B cell (primary cell): ENCODE measurements around the gene PHACTR1. TPM values are rescaled to one million over a fixed set of nuclear protein-coding genes. Genes with fewer than 3 reads are reported as not detected.

Experiments
- ATAC-seq: fragments of 200-7000 bp; cut with Tn5 transposase; one replicate; pipeline ENCODE4 v1.10.0; 2021; ENCODE audit warnings: low read depth, mild to moderate bottlenecking, moderate number of reproducible peaks, moderate library complexity
- CTCF ChIA-PET: fragments of 350-600 bp; sonication (Branson Sonifier 250); formaldehyde crosslinking; loops from one replicate; lab custom pipeline; 2021; ENCODE audit warnings: antibody characterized with exemption, inconsistent platforms; lab: Charles Lee
- POLR2A ChIA-PET: fragments of 350-600 bp; sonication (Branson Sonifier 250); formaldehyde crosslinking; loops from one replicate; lab custom pipeline; 2021; ENCODE audit warnings: antibody characterized with exemption; lab: Charles Lee
- DNase-seq: peaks from one replicate; pipeline ENCODE4 v3.0.0; 2013
- H2AFZ ChIP-seq: 2 replicates; pipeline ENCODE4 v1.6.1; 2012; ENCODE audit warnings: mild to moderate bottlenecking, low read depth, low read length; ENCODE audit not compliant: insufficient read depth, poor library complexity, severe bottlenecking
- H3K27ac ChIP-seq, 2 donors: 1 replicate in 1 of 2; 2 replicates in 1 of 2; pipeline ENCODE4 v1.5.1; 2012 to 2013; ENCODE audit warnings: low read length in 2 of 2, mild to moderate bottlenecking in 2 of 2, moderate library complexity in 1 of 2
- H3K27me3 ChIP-seq, 4 experiments: fragments of 200-600 bp in 1 of 4; sonication (generic) in 1 of 4; replicated peaks in 1 of 4; 1 replicate in 2 of 4; 2 replicates in 2 of 4; pipeline versions ENCODE4 v1.6.1 to v1.7.0; 2013 to 2016; ENCODE audit warnings: low read length in 3 of 4, mild to moderate bottlenecking in 2 of 4, mixed read lengths in 1 of 4, moderate library complexity in 1 of 4; ENCODE audit not compliant: insufficient read depth in 4 of 4, control insufficient read depth in 3 of 4; ENCODE audit errors: control extremely low read depth in 1 of 4
- H3K36me3 ChIP-seq, 2 experiments: replicated peaks in 1 of 2; 1 replicate in 1 of 2; 2 replicates in 1 of 2; pipeline versions ENCODE4 v1.6.1 to v1.7.1; 2013; ENCODE audit warnings: low read length in 1 of 2; ENCODE audit not compliant: insufficient read depth in 2 of 2, control insufficient read depth in 1 of 2; ENCODE audit errors: control extremely low read depth in 1 of 2, extremely low read depth in 1 of 2
- H3K4me1 ChIP-seq, 2 donors: fragments of 200-600 bp in 1 of 2; sonication (generic) in 1 of 2; 1 replicate in 1 of 2; 2 replicates in 1 of 2; pipeline versions ENCODE4 v1.5.1 to v1.6.1; 2013 to 2017; ENCODE audit warnings: low read length in 2 of 2; ENCODE audit not compliant: control insufficient read depth in 2 of 2, insufficient read depth in 2 of 2
- H3K4me2 ChIP-seq: replicated peaks from 2 replicates; pipeline ENCODE3; 2012; ENCODE audit warnings: mild to moderate bottlenecking, low read depth, low read length; ENCODE audit not compliant: poor library complexity, severe bottlenecking
- H3K4me3 ChIP-seq, 5 experiments: fragments of 200-600 bp in 1 of 5; sonication (generic) in 1 of 5; 1 replicate in 3 of 5; 2 replicates in 2 of 5; pipeline versions ENCODE4 v1.5.1 to v1.7.0; 2011 to 2016; ENCODE audit warnings: low read length in 4 of 5, mild to moderate bottlenecking in 4 of 5, low read depth in 2 of 5, control low read depth in 1 of 5, moderate library complexity in 1 of 5; ENCODE audit not compliant: insufficient read depth in 1 of 5; ENCODE audit errors: control extremely low read depth in 1 of 5, extremely low read depth in 1 of 5
- H3K79me2 ChIP-seq: fragments of 200-600 bp; sonication (generic); one replicate; pipeline ENCODE4 v1.6.0; 2016; ENCODE audit warnings: low read length; ENCODE audit not compliant: control insufficient read depth, insufficient read depth
- H3K9ac ChIP-seq: fragments of 200-600 bp; sonication (generic); 2 replicates; pipeline ENCODE4 v1.6.1; 2017; ENCODE audit warnings: mild to moderate bottlenecking, low read length, moderate library complexity
- H3K9me3 ChIP-seq, 3 donors: one replicate each; pipeline versions ENCODE4 v1.6.1 to v1.7.1; 2013; ENCODE audit warnings: low read length in 2 of 3; ENCODE audit not compliant: control insufficient read depth in 2 of 3, insufficient read depth in 1 of 3; ENCODE audit errors: control extremely low read depth in 1 of 3
- H4K20me1 ChIP-seq: 2 replicates; pipeline ENCODE4 v1.6.0; 2012; ENCODE audit warnings: mild to moderate bottlenecking, low read length; ENCODE audit not compliant: insufficient read depth, control insufficient read depth, poor library complexity, severe bottlenecking
- H3K27ac Mint-ChIP-seq: one replicate; pipeline ENCODE4 v1.8.0; 2021; ENCODE audit warnings: mixed read lengths
- H3K27me3 Mint-ChIP-seq: one replicate; pipeline ENCODE4 v1.8.0; 2021; ENCODE audit warnings: mixed read lengths
- H3K4me1 Mint-ChIP-seq: one replicate; pipeline ENCODE4 v1.8.0; 2021; ENCODE audit warnings: mixed read lengths
- H3K4me3 Mint-ChIP-seq: one replicate; pipeline ENCODE4 v1.8.0; 2021; ENCODE audit warnings: mixed read lengths
- H3K9me3 Mint-ChIP-seq: one replicate; pipeline ENCODE4 v1.8.0; 2022; ENCODE audit warnings: mixed read lengths; ENCODE audit not compliant: insufficient read depth
- EZH2 ChIP-seq: IDR thresholded peaks from 2 replicates; pipeline ENCODE4 v1.6.1; 2012; ENCODE audit warnings: borderline replicate concordance, low read depth, mild to moderate bottlenecking, moderate library complexity, low read length; ENCODE audit not compliant: insufficient read depth, poor library complexity, severe bottlenecking
- WGBS: methylation state at CpG from one replicate; pipeline ENCODE4 v1.1.5; 2013; ENCODE audit warnings: missing lambda C conversion rate; ENCODE audit not compliant: insufficient coverage; 5-methylcytosine and 5-hydroxymethylcytosine counted together
- intact Hi-C: fragments of 100-400 bp; cut with micrococcal nuclease; formaldehyde crosslinking; loops from one replicate; pipeline ENCODE4 v1.10.0; 2022
- polyA plus RNA-seq: library from polyadenylated mRNA; depleted of rRNA; stranded (reverse); fragments of >200 nt; gene quantifications from 2 replicates; pipeline ENCODE4 v1.2.3, GENCODE V29; 2012
- total RNA-seq, 2 donors: library from RNA; stranded (reverse); fragments of 120-200 nt in 1 of 2; gene quantifications; 1 replicate in 1 of 2; 2 replicates in 1 of 2; pipeline versions ENCODE4 v1.2.3 to v1.2.4, GENCODE V29; 2013 to 2022
- TF ChIP-seq, protein P1 (sequence below): fragments of 200-600 bp; IDR thresholded peaks from one replicate; pipeline ENCODE4 v1.8.0; 2022; ENCODE audit warnings: antibody characterized with exemption, mild to moderate bottlenecking

Gene PHACTR1
- total and polyA plus RNA-seq, 2 donors (not counting 1 experiment from before 2014, with no cell fraction given), result 30.2 to 129 TPM

DNA sequence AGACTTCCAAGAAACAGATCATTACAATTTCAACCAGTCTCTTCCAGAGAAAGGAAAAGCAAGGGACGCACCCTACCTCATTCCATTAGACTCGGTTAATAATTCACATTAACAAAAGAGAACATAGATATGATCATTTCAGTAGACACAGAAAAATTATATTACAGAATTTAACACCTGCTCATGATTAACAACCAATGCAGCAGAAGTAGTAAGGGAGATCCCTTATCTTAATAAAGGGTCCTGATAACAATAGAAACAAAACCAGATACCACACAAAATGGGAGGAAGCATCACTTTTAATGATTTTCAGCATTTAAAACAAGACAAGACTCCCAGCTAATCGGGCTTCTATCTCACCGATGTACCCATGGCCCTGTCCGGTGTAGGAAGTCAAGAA is 396.8 kb downstream of the PHACTR1 start:
- H3K27me3 ChIP-seq, result peaks cover 0 to 7% (median 0%) of the 10 kb centered on the region in 4 experiments
- H3K4me2 ChIP-seq, result no peak overlapping the region
- H3K79me2 ChIP-seq, result no peaks in the 10 kb centered on the region
- H3K9me3 Mint-ChIP-seq, result peaks cover 3% of the 10 kb centered on the region
- ChIA-PET CTCF (no interaction called here), POLR2A (no interaction called here)
- intact Hi-C loops, result no loop called here
- TF ChIP-seq, protein P1, sequence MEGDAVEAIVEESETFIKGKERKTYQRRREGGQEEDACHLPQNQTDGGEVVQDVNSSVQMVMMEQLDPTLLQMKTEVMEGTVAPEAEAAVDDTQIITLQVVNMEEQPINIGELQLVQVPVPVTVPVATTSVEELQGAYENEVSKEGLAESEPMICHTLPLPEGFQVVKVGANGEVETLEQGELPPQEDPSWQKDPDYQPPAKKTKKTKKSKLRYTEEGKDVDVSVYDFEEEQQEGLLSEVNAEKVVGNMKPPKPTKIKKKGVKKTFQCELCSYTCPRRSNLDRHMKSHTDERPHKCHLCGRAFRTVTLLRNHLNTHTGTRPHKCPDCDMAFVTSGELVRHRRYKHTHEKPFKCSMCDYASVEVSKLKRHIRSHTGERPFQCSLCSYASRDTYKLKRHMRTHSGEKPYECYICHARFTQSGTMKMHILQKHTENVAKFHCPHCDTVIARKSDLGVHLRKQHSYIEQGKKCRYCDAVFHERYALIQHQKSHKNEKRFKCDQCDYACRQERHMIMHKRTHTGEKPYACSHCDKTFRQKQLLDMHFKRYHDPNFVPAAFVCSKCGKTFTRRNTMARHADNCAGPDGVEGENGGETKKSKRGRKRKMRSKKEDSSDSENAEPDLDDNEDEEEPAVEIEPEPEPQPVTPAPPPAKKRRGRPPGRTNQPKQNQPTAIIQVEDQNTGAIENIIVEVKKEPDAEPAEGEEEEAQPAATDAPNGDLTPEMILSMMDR, result no peak
- TF ChIP-seq EZH2, result no peak
- no peak overlapping the region for H3K4me3 Mint-ChIP-seq
- H3K9me3 ChIP-seq, result no peaks in the 10 kb centered on the region
- DNase-seq, result no peak
- no peak overlapping the region for H3K27ac Mint-ChIP-seq
- no CpG with 5 or more reads among the region's 5 CpGs for WGBS
- H3K4me1 ChIP-seq, result no peaks in the 10 kb centered on the region
- H3K4me1 Mint-ChIP-seq, result peaks cover 8% of the 10 kb centered on the region
- H4K20me1 ChIP-seq, result no peaks in the 10 kb centered on the region
- ATAC-seq, result no peak
- H3K36me3 ChIP-seq, result no peaks in the 10 kb centered on the region
- no peak overlapping the region for H3K4me3 ChIP-seq
- no peak overlapping the region for H2AFZ ChIP-seq
- H3K27ac ChIP-seq, result no peak overlapping the region
- peaks cover 45% of the 10 kb centered on the region for H3K27me3 Mint-ChIP-seq
- H3K9ac ChIP-seq, result no peak overlapping the region

DNA sequence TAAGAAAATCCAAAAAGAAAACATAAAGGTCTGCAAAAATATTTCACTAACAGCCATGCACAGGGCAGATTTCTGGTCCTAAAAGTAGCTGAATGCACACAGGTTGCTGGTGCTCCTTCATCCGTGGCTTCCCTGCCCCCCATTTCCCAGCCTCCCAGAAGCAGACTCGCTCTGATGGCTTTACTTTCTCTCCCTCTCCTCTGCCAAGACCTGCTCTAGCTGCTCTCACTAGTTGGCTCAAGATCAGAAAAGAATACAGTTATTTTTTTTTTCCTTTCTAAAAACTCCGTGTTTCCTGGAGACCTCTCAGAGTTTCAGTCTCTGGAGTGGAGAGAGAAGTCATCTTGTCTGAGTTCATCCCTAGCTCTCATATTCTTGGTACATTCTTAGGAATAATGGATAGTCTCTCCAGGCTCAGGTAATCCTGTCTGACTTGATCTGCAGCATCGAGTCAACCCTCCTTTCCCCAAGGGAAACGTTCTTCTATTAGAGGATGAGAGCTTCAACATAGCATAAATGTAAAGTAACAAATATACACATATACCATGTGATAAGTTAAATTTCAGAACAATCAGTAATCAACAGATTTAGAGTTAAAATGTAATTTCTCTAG is 397.5 kb downstream of the PHACTR1 start:
- POLR2A ChIA-PET, result no interaction called here

More for the DNA sequence above, 397.5 kb downstream of the PHACTR1 start:
- H3K4me3 Mint-ChIP-seq, result no peak overlapping the region
- Histone ChIP-seq H3K36me3 (no peaks in the 10 kb centered on the region), H3K27ac (no peak overlapping the region), H4K20me1 (no peaks in the 10 kb centered on the region), H3K79me2 (no peaks in the 10 kb centered on the region), H2AFZ (no peak overlapping the region), H3K9me3 (no peaks in the 10 kb centered on the region), H3K9ac (no peak overlapping the region), H3K27me3 (peaks cover 0 to 7% (median 0%) of the 10 kb centered on the region in 4 experiments), H3K4me2 (no peak overlapping the region), H3K4me1 (no peaks in the 10 kb centered on the region), H3K4me3 (no peak overlapping the region)
- peaks cover 45% of the 10 kb centered on the region for H3K27me3 Mint-ChIP-seq
- intact Hi-C loops, result no loop called here
- TF ChIP-seq, protein P1, result no peak
- no peak for TF ChIP-seq EZH2
- CTCF ChIA-PET, result no interaction called here
- peaks cover 3% of the 10 kb centered on the region for H3K9me3 Mint-ChIP-seq
- 34% methylated on average over 2 of the region's 5 CpGs for WGBS
- ATAC-seq (no peak), DNase-seq (no peak)
- no peak overlapping the region for H3K27ac Mint-ChIP-seq
- peaks cover 8% of the 10 kb centered on the region for H3K4me1 Mint-ChIP-seq
